HEK293 (cell line): ENCODE measurements around the gene AGRN.

Experiments used
- EGR2 ChIP-seq: fragments of 450-650 bp; formaldehyde crosslinking; IDR thresholded peaks from 2 replicates; pipeline ENCODE4 v1.5.1; 2016; ENCODE audit warnings: low read depth, missing biosample characterization, missing genetic modification characterization
- MZF1 ChIP-seq: fragments of 450-650 bp; formaldehyde crosslinking; IDR thresholded peaks from 2 replicates; pipeline ENCODE4 v1.5.1; 2017; ENCODE audit warnings: missing biosample characterization, missing genetic modification characterization, borderline replicate concordance
- TRIM28 ChIP-seq: IDR thresholded peaks from 2 replicates; pipeline ENCODE4 v1.6.1; 2011; ENCODE audit warnings: low read length, control low read depth, borderline replicate concordance
- YY1 ChIP-seq: fragments of 450-650 bp; formaldehyde crosslinking; IDR thresholded peaks from 2 replicates; pipeline ENCODE4 v1.5.1; 2018; ENCODE audit warnings: missing biosample characterization, missing genetic modification characterization
- ZNF366 ChIP-seq: fragments of 450-650 bp; formaldehyde crosslinking; conservative IDR thresholded peaks from 2 replicates; pipeline ENCODE4 v1.5.1; 2016; ENCODE audit warnings: missing biosample characterization, missing genetic modification characterization
- TF ChIP-seq, protein P1 (sequence below): fragments of 450-650 bp; formaldehyde crosslinking; IDR thresholded peaks from 2 replicates; pipeline ENCODE4 v1.5.1; 2016; ENCODE audit warnings: missing biosample characterization, missing genetic modification characterization
- TF ChIP-seq, protein P2 (sequence below): fragments of 450-650 bp; formaldehyde crosslinking; IDR thresholded peaks from 2 replicates; pipeline ENCODE4 v1.5.1; 2016; ENCODE audit warnings: missing biosample characterization, missing genetic modification characterization

DNA sequence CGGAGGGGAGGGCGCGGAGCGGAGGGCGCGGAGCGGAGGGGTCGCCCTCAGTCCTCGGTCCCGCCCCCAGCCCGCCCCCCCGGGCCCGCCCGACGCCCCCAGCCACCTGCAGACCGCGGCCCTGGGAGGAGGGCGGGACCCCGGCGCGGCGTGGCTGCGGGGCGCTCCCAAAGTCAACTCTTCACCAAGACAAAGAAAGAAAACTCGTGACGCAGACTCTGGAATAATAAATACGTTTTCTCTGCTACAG is 21.2 kb upstream of the AGRN start:
- TF ChIP-seq MZF1 (tag by site-specific recombination) (no peak), YY1 (tag by site-specific recombination) (no peak), ZNF366 (tag by site-specific recombination) (no peak), EGR2 (no peak), TRIM28 (no peak)
- TF ChIP-seq, protein P1, sequence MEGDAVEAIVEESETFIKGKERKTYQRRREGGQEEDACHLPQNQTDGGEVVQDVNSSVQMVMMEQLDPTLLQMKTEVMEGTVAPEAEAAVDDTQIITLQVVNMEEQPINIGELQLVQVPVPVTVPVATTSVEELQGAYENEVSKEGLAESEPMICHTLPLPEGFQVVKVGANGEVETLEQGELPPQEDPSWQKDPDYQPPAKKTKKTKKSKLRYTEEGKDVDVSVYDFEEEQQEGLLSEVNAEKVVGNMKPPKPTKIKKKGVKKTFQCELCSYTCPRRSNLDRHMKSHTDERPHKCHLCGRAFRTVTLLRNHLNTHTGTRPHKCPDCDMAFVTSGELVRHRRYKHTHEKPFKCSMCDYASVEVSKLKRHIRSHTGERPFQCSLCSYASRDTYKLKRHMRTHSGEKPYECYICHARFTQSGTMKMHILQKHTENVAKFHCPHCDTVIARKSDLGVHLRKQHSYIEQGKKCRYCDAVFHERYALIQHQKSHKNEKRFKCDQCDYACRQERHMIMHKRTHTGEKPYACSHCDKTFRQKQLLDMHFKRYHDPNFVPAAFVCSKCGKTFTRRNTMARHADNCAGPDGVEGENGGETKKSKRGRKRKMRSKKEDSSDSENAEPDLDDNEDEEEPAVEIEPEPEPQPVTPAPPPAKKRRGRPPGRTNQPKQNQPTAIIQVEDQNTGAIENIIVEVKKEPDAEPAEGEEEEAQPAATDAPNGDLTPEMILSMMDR (tag by site-specific recombination): no peak
- TF ChIP-seq, protein P2, sequence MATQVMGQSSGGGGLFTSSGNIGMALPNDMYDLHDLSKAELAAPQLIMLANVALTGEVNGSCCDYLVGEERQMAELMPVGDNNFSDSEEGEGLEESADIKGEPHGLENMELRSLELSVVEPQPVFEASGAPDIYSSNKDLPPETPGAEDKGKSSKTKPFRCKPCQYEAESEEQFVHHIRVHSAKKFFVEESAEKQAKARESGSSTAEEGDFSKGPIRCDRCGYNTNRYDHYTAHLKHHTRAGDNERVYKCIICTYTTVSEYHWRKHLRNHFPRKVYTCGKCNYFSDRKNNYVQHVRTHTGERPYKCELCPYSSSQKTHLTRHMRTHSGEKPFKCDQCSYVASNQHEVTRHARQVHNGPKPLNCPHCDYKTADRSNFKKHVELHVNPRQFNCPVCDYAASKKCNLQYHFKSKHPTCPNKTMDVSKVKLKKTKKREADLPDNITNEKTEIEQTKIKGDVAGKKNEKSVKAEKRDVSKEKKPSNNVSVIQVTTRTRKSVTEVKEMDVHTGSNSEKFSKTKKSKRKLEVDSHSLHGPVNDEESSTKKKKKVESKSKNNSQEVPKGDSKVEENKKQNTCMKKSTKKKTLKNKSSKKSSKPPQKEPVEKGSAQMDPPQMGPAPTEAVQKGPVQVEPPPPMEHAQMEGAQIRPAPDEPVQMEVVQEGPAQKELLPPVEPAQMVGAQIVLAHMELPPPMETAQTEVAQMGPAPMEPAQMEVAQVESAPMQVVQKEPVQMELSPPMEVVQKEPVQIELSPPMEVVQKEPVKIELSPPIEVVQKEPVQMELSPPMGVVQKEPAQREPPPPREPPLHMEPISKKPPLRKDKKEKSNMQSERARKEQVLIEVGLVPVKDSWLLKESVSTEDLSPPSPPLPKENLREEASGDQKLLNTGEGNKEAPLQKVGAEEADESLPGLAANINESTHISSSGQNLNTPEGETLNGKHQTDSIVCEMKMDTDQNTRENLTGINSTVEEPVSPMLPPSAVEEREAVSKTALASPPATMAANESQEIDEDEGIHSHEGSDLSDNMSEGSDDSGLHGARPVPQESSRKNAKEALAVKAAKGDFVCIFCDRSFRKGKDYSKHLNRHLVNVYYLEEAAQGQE (tag by site-specific recombination): no peak
